ENCODE data around the gene AP1G1.

The AP1G1 gene

DNA sequence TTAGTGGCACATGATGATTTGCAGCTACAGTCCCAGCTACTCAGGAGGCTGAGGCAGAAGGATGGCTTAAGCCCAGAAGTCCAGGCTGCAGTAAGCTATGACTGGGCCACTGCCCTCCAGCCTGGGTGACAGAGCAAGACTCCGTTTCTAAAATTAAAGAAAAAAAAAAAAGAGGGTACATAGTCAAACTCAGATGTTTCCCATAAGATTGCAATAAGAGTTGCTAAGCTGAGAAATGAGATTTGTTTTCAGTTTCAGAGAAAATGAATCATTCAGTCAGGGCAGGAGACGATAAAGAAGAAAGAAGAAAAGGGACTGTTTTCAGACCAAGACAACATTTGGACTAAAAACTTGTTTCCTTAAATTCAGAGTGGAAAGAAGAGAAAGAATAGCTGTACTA lies 54.0 kb downstream of the AP1G1 start:
- Histone ChIP-seq H3K4me3 (ENCODE audit: insufficient read length, low read depth) (no peak overlapping the region), H3K9me3 (ENCODE audit: insufficient read depth, low read length) (no peaks in the 10 kb centered on the region), H3K9ac (ENCODE audit: insufficient read length, low read depth) (no peak overlapping the region), H3K36me3 (ENCODE audit: insufficient read depth, insufficient read length, low read length) (peaks cover 65% of the 10 kb centered on the region), H3K27me3 (ENCODE audit: insufficient read depth, insufficient read length) (no peaks in the 10 kb centered on the region), H3K4me1 (ENCODE audit: insufficient read depth, insufficient read length) (no peaks in the 10 kb centered on the region)
- no peak for DNase-seq (ENCODE audit: low read depth, low spot score)
- no peak for TF ChIP-seq SUZ12 (IDR thresholded peaks at IDR 0.05; ENCODE audit: extremely low read depth, insufficient read depth, insufficient read length)
- no peak for TF ChIP-seq ZNF274 (IDR thresholded peaks at IDR 0.05; ENCODE audit: low read depth, low read length)
- no peak for TF ChIP-seq YY1 (IDR thresholded peaks at IDR 0.05; ENCODE audit: insufficient read depth, insufficient read length)

DNA sequence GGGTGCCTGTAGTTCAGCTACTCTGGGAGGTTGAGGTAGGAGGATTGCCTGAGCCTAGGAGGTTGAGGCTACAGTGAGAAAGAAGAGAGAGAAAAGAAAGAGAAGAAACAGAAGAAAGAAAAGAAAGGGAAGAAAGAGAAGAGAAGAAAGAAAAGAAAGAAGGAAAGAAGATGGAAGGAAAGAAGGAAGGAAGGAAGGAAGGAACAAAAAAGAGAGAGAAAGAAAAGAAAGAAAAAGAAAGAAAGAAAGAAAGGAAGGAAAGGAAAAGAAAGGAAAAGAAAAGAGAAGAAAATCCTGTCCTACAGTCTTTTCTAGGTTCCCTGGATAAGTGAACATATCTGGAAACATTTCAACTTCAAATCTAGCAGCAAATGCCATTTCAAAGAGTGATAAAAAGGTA lies 54.5 kb downstream of the AP1G1 start:
- no peak overlapping the region for H3K4me3 ChIP-seq (ENCODE audit: insufficient read length, low read depth)
- H3K36me3 ChIP-seq (ENCODE audit: insufficient read depth, insufficient read length, low read length), result peaks cover 68% of the 10 kb centered on the region
- TF ChIP-seq ZNF274 (IDR thresholded peaks at IDR 0.05; ENCODE audit: low read depth, low read length), result no peak
- TF ChIP-seq YY1 (IDR thresholded peaks at IDR 0.05; ENCODE audit: insufficient read depth, insufficient read length), result no peak
- TF ChIP-seq SUZ12 (IDR thresholded peaks at IDR 0.05; ENCODE audit: extremely low read depth, insufficient read depth, insufficient read length), result no peak
- H3K9me3 ChIP-seq (ENCODE audit: insufficient read depth, low read length), result no peaks in the 10 kb centered on the region
- no peaks in the 10 kb centered on the region for H3K27me3 ChIP-seq (ENCODE audit: insufficient read depth, insufficient read length)
- DNase-seq (ENCODE audit: low read depth, low spot score), result no peak
- no peaks in the 10 kb centered on the region for H3K4me1 ChIP-seq (ENCODE audit: insufficient read depth, insufficient read length)
- no peak overlapping the region for H3K9ac ChIP-seq (ENCODE audit: insufficient read length, low read depth)

DNA sequence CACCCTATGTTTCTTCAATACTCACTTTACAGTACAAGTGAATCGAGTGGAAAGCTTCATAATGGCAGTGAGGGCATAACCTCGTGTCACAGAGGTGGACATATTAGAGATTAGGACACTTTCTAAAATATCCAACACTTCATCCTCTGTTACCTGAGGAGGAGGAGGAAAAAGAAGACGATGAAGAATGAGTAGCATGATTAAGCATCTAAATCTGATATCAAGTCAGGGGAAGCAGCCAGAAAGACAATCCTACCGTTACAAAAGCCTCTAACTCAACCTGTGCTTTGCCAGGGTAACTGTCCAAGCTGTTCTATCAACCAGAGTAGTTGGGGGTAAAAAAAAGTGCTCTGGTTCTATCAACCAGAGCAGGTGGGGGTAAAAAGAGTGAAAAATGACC lies 60.4 kb downstream of the AP1G1 start:
- Histone ChIP-seq H3K9ac (ENCODE audit: insufficient read length, low read depth) (no peak overlapping the region), H3K36me3 (ENCODE audit: insufficient read depth, insufficient read length, low read length) (peaks cover 73% of the 10 kb centered on the region), H3K27me3 (ENCODE audit: insufficient read depth, insufficient read length) (no peaks in the 10 kb centered on the region), H3K4me1 (ENCODE audit: insufficient read depth, insufficient read length) (no peaks in the 10 kb centered on the region), H3K9me3 (ENCODE audit: insufficient read depth, low read length) (no peaks in the 10 kb centered on the region), H3K4me3 (ENCODE audit: insufficient read length, low read depth) (no peak overlapping the region)
- DNase-seq (ENCODE audit: low read depth, low spot score), result no peak
- TF ChIP-seq SUZ12 (IDR thresholded peaks at IDR 0.05; ENCODE audit: extremely low read depth, insufficient read depth, insufficient read length) (no peak), YY1 (IDR thresholded peaks at IDR 0.05; ENCODE audit: insufficient read depth, insufficient read length) (no peak), ZNF274 (IDR thresholded peaks at IDR 0.05; ENCODE audit: low read depth, low read length) (no peak)

GRCh38 chr16:71746442-71747046 lies 62.1 kb downstream of the AP1G1 start:
- peak; percentile 11 for DNase-seq (ENCODE audit: low read depth, low spot score)
- H3K4me1 ChIP-seq (ENCODE audit: insufficient read depth, insufficient read length), result no peaks in the 10 kb centered on the region
- no peaks in the 10 kb centered on the region for H3K9me3 ChIP-seq (ENCODE audit: insufficient read depth, low read length)
- no peak overlapping the region for H3K9ac ChIP-seq (ENCODE audit: insufficient read length, low read depth)
- TF ChIP-seq YY1 (IDR thresholded peaks at IDR 0.05; ENCODE audit: insufficient read depth, insufficient read length) (no peak), ZNF274 (IDR thresholded peaks at IDR 0.05; ENCODE audit: low read depth, low read length) (no peak), SUZ12 (IDR thresholded peaks at IDR 0.05; ENCODE audit: extremely low read depth, insufficient read depth, insufficient read length) (no peak)
- H3K27me3 ChIP-seq (ENCODE audit: insufficient read depth, insufficient read length), result no peaks in the 10 kb centered on the region
- H3K36me3 ChIP-seq (ENCODE audit: insufficient read depth, insufficient read length, low read length), result peaks cover 86% of the 10 kb centered on the region
- H3K4me3 ChIP-seq (ENCODE audit: insufficient read length, low read depth), result no peak overlapping the region

DNA sequence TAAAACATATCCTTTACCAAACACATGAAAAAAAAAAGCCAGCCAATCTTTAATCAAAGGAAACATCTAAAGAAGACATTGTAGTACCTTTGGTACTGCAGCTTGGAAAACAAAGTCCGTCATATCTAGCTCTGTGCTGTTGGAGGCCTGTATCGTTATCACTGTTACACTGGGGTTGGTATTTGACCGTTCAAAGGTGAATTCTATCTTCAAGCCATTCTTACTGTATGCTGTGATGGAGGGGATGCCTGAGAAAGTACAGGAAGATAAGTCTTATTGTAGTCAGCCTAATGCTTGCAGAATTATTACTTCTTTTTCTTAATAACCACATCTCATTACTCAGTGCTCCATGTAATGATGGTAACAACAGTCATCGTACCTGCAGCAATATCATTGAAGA lies 69.8 kb downstream of the AP1G1 start:
- no peak overlapping the region for H3K9ac ChIP-seq (ENCODE audit: insufficient read length, low read depth)
- H3K27me3 ChIP-seq (ENCODE audit: insufficient read depth, insufficient read length), result no peaks in the 10 kb centered on the region
- TF ChIP-seq ZNF274 (IDR thresholded peaks at IDR 0.05; ENCODE audit: low read depth, low read length) (no peak), SUZ12 (IDR thresholded peaks at IDR 0.05; ENCODE audit: extremely low read depth, insufficient read depth, insufficient read length) (no peak), YY1 (IDR thresholded peaks at IDR 0.05; ENCODE audit: insufficient read depth, insufficient read length) (no peak)
- H3K4me3 ChIP-seq (ENCODE audit: insufficient read length, low read depth), result no peak overlapping the region
- no peaks in the 10 kb centered on the region for H3K4me1 ChIP-seq (ENCODE audit: insufficient read depth, insufficient read length)
- no peak for DNase-seq (ENCODE audit: low read depth, low spot score)
- peaks cover 81% of the 10 kb centered on the region for H3K36me3 ChIP-seq (ENCODE audit: insufficient read depth, insufficient read length, low read length)
- no peaks in the 10 kb centered on the region for H3K9me3 ChIP-seq (ENCODE audit: insufficient read depth, low read length)

DNA sequence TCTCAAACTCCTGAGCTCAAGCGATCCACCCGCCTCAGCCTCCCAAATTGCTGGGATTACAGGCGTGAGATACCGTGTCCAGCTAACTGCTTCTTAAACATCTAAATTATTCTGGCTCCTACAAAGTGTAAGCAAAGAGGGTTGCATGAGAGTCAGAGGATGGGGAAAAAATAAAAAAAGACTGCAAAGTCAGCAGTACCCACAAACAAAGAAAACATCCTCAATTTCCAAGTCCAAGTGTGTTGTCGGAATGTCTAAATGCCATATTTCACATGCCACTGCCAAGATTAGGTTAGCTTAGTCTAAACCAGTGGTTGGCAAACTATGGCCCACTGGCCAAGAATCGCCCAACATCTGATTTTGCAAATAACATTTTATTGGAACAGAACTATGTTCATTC lies 71.1 kb downstream of the AP1G1 start:
- no peak for DNase-seq (ENCODE audit: low read depth, low spot score)
- Histone ChIP-seq H3K4me3 (ENCODE audit: insufficient read length, low read depth) (no peak overlapping the region), H3K27me3 (ENCODE audit: insufficient read depth, insufficient read length) (no peaks in the 10 kb centered on the region), H3K4me1 (ENCODE audit: insufficient read depth, insufficient read length) (no peaks in the 10 kb centered on the region), H3K9ac (ENCODE audit: insufficient read length, low read depth) (no peak overlapping the region), H3K36me3 (ENCODE audit: insufficient read depth, insufficient read length, low read length) (peaks cover 81% of the 10 kb centered on the region), H3K9me3 (ENCODE audit: insufficient read depth, low read length) (no peaks in the 10 kb centered on the region)
- TF ChIP-seq SUZ12 (IDR thresholded peaks at IDR 0.05; ENCODE audit: extremely low read depth, insufficient read depth, insufficient read length) (no peak), ZNF274 (IDR thresholded peaks at IDR 0.05; ENCODE audit: low read depth, low read length) (no peak), YY1 (IDR thresholded peaks at IDR 0.05; ENCODE audit: insufficient read depth, insufficient read length) (no peak)

GRCh38 chr16:71734511-71734910 lies 74.1 kb downstream of the AP1G1 start:
- H3K4me3 ChIP-seq (ENCODE audit: insufficient read length, low read depth), result no peak overlapping the region
- DNase-seq (ENCODE audit: low read depth, low spot score), result no peak
- no peaks in the 10 kb centered on the region for H3K27me3 ChIP-seq (ENCODE audit: insufficient read depth, insufficient read length)
- no peaks in the 10 kb centered on the region for H3K9me3 ChIP-seq (ENCODE audit: insufficient read depth, low read length)
- no peaks in the 10 kb centered on the region for H3K4me1 ChIP-seq (ENCODE audit: insufficient read depth, insufficient read length)
- H3K36me3 ChIP-seq (ENCODE audit: insufficient read depth, insufficient read length, low read length), result peaks cover 76% of the 10 kb centered on the region
- H3K9ac ChIP-seq (ENCODE audit: insufficient read length, low read depth), result no peak overlapping the region
- no peak for TF ChIP-seq SUZ12 (IDR thresholded peaks at IDR 0.05; ENCODE audit: extremely low read depth, insufficient read depth, insufficient read length)
- no peak for TF ChIP-seq ZNF274 (IDR thresholded peaks at IDR 0.05; ENCODE audit: low read depth, low read length)

Data from NT2/D1 (cell line).